IPS-18a (cell line): Measurements from ENCODE around the gene SPINK5.

ENCODE experiments used
- H3K27ac ChIP-seq: one replicate; pipeline ENCODE4 v1.5.1; 2013; ENCODE audit warnings: low read length
- H3K27me3 ChIP-seq: one replicate; pipeline ENCODE4 v1.6.1; 2013; ENCODE audit warnings: mild to moderate bottlenecking, low read length; ENCODE audit not compliant: control insufficient read depth, insufficient read depth
- H3K36me3 ChIP-seq: one replicate; pipeline ENCODE4 v1.6.1; 2013; ENCODE audit warnings: low read depth, low read length; ENCODE audit not compliant: control insufficient read depth
- H3K4me1 ChIP-seq: one replicate; pipeline ENCODE4 v1.6.1; 2013; ENCODE audit warnings: low read depth, low read length; ENCODE audit not compliant: control insufficient read depth
- H3K4me3 ChIP-seq: one replicate; pipeline ENCODE4 v1.5.1; 2013; ENCODE audit warnings: low read length
- H3K9ac ChIP-seq: one replicate; pipeline ENCODE4 v1.6.1; 2013; ENCODE audit warnings: mild to moderate bottlenecking, low read length, moderate library complexity
- H3K9me3 ChIP-seq: one replicate; pipeline ENCODE4 v1.6.1; 2013; ENCODE audit warnings: low read depth, low read length; ENCODE audit not compliant: control insufficient read depth

Gene SPINK5

DNA sequence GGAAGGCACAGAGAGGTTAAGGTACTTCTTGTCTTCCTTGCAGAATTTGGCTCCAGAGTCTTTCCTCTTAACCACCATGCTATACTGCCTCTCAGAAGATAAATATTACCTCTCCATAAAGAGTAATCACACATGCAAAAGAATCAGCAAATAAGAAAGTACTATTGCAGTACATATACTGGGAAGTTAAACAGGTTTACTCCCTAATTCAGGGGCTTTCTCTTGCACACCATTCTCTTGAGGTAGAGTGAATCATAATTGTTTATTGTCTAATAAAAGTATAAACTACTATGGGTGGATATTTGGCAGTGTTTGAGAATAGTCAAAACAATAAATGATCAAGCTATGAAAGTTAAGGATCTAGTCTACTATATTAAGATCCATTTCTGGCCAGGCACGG, 40.4 kb downstream of the SPINK5 start:
- H3K36me3 ChIP-seq: peaks cover 5% of the 10 kb centered on the region
- H3K9ac ChIP-seq: no peak overlapping the region
- H3K27me3 ChIP-seq: no peaks in the 10 kb centered on the region
- no peaks in the 10 kb centered on the region for H3K4me1 ChIP-seq
- no peak overlapping the region for H3K4me3 ChIP-seq
- no peak overlapping the region for H3K27ac ChIP-seq
- no peaks in the 10 kb centered on the region for H3K9me3 ChIP-seq

- H3K27ac ChIP-seq: no peak overlapping the region
- no peaks in the 10 kb centered on the region for H3K36me3 ChIP-seq
- no peaks in the 10 kb centered on the region for H3K9me3 ChIP-seq
- H3K27me3 ChIP-seq: no peaks in the 10 kb centered on the region
- no peak overlapping the region for H3K9ac ChIP-seq
- no peak overlapping the region for H3K4me3 ChIP-seq
- H3K4me1 ChIP-seq: no peaks in the 10 kb centered on the region
Observed at GRCh38 chr5:148107608-148108007, 43.8 kb downstream of the SPINK5 start.

GRCh38 chr5:148113243-148113642, 49.5 kb downstream of the SPINK5 start:
- Histone ChIP-seq H3K4me1 (no peaks in the 10 kb centered on the region), H3K4me3 (no peak overlapping the region), H3K9ac (no peak overlapping the region), H3K27ac (no peak overlapping the region), H3K9me3 (no peaks in the 10 kb centered on the region), H3K36me3 (peaks cover 13% of the 10 kb centered on the region), H3K27me3 (no peaks in the 10 kb centered on the region)

DNA sequence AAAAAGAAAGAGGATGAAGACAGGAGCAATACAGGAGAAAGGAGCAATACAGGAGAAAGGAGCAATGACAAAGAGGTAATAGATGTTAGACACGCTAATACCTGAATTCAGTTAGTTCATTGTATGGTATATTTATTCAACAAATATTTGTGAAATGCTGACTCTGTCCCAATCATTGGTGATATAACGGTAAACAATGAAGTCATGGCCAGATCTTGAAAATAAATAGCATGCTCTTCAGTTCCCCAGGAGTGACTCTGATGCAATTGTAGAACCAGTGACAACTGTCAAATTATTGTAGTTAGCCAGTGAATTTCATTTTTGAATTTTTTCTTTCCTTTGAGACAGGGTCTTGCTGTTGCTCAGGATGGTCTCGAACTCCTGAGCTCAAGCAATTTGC, 56.5 kb downstream of the SPINK5 start:
- no peak overlapping the region for H3K4me3 ChIP-seq
- H3K27me3 ChIP-seq: no peaks in the 10 kb centered on the region
- H3K9me3 ChIP-seq: no peaks in the 10 kb centered on the region
- H3K9ac ChIP-seq: no peak overlapping the region
- H3K36me3 ChIP-seq: peaks cover 11% of the 10 kb centered on the region
- H3K27ac ChIP-seq: no peak overlapping the region
- no peaks in the 10 kb centered on the region for H3K4me1 ChIP-seq

- no peaks in the 10 kb centered on the region for H3K36me3 ChIP-seq
- H3K27ac ChIP-seq: no peak overlapping the region
- no peaks in the 10 kb centered on the region for H3K27me3 ChIP-seq
- no peak overlapping the region for H3K4me3 ChIP-seq
- H3K4me1 ChIP-seq: no peaks in the 10 kb centered on the region
- no peaks in the 10 kb centered on the region for H3K9me3 ChIP-seq
- H3K9ac ChIP-seq: no peak overlapping the region
Observed at GRCh38 chr5:148125641-148126040, 61.9 kb downstream of the SPINK5 start.

GRCh38 chr5:148135091-148136048, 71.6 kb downstream of the SPINK5 start:
- no peaks in the 10 kb centered on the region for H3K27me3 ChIP-seq
- H3K4me3 ChIP-seq: no peak overlapping the region
- no peaks in the 10 kb centered on the region for H3K4me1 ChIP-seq
- no peak overlapping the region for H3K27ac ChIP-seq
- no peaks in the 10 kb centered on the region for H3K9me3 ChIP-seq
- no peak overlapping the region for H3K9ac ChIP-seq
- no peaks in the 10 kb centered on the region for H3K36me3 ChIP-seq

DNA sequence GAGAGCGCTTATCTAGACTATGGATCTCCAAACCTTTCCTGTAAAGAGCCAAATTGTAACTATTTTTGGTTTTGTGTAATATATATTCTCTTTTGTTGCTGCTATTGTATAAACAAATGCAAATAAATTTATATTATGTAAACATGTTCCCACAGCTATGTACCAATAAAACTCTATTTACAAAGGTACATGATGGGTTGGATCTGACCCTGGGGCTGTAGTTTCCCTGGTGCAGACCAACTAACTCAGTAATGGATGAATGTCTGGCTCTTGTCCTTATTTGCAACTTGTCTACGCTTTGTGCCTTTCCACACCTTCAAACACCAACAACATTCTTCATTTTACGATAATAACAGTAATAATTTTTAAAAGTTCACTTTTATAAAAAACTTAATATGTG, 77.1 kb downstream of the SPINK5 start:
- no peak overlapping the region for H3K4me3 ChIP-seq
- H3K27ac ChIP-seq: no peak overlapping the region
- H3K9ac ChIP-seq: no peak overlapping the region
- H3K27me3 ChIP-seq: no peaks in the 10 kb centered on the region
- H3K9me3 ChIP-seq: no peaks in the 10 kb centered on the region
- H3K4me1 ChIP-seq: no peaks in the 10 kb centered on the region
- H3K36me3 ChIP-seq: no peaks in the 10 kb centered on the region

- Histone ChIP-seq H3K9me3 (no peaks in the 10 kb centered on the region), H3K9ac (no peak overlapping the region), H3K4me1 (no peaks in the 10 kb centered on the region), H3K27me3 (no peaks in the 10 kb centered on the region), H3K27ac (no peak overlapping the region), H3K36me3 (no peaks in the 10 kb centered on the region), H3K4me3 (no peak overlapping the region)
Observed at GRCh38 chr5:148141645-148142044, 77.9 kb downstream of the SPINK5 start.

GRCh38 chr5:148145916-148146315, 82.1 kb downstream of the SPINK5 start:
- Histone ChIP-seq H3K36me3 (no peaks in the 10 kb centered on the region), H3K4me3 (no peak overlapping the region), H3K27ac (no peak overlapping the region), H3K4me1 (no peaks in the 10 kb centered on the region), H3K27me3 (no peaks in the 10 kb centered on the region), H3K9ac (no peak overlapping the region), H3K9me3 (no peaks in the 10 kb centered on the region)

GRCh38 chr5:148146487-148146886, 82.7 kb downstream of the SPINK5 start:
- no peaks in the 10 kb centered on the region for H3K4me1 ChIP-seq

GRCh38 chr5:148147415-148147814, 83.6 kb downstream of the SPINK5 start:
- Histone ChIP-seq H3K9me3 (no peaks in the 10 kb centered on the region), H3K4me1 (no peaks in the 10 kb centered on the region), H3K36me3 (no peaks in the 10 kb centered on the region), H3K9ac (no peak overlapping the region), H3K4me3 (no peak overlapping the region), H3K27ac (no peak overlapping the region), H3K27me3 (no peaks in the 10 kb centered on the region)

More at GRCh38 chr5:148146487-148146886, 82.7 kb downstream of the SPINK5 start:
- H3K4me3 ChIP-seq: no peak overlapping the region
- H3K9me3 ChIP-seq: no peaks in the 10 kb centered on the region
- no peaks in the 10 kb centered on the region for H3K27me3 ChIP-seq
- H3K27ac ChIP-seq: no peak overlapping the region
- H3K9ac ChIP-seq: no peak overlapping the region
- H3K36me3 ChIP-seq: no peaks in the 10 kb centered on the region

DNA sequence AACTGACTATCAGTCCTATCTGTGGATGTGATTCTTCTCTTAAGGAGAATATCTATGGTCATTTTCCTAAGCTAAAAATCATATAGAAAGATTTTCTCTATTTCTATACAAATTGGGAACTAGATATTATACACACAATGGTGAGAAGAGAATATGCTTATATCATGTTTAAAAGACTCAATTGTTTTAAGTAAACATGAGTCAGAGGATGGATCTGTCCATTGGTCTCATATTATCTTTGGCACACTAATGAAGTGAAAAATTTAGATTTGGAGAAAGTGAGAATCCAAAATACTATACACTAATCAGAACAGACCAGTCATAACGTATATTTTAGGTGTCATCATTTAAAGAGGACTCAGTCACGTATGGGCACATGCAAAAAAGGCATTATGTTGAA, 88.1 kb downstream of the SPINK5 start:
- Histone ChIP-seq H3K9ac (no peak overlapping the region), H3K9me3 (no peaks in the 10 kb centered on the region), H3K27ac (no peak overlapping the region), H3K4me1 (no peaks in the 10 kb centered on the region), H3K27me3 (no peaks in the 10 kb centered on the region), H3K36me3 (no peaks in the 10 kb centered on the region), H3K4me3 (no peak overlapping the region)
